ENCODE data around the gene IKZF2. TPM values are rescaled to one million over a fixed set of nuclear protein-coding genes. Genes with fewer than 3 reads are reported as not detected.

Gene IKZF2
- total RNA-seq, 4 donors from 2014 or later = 11.2 to 18.0 (median 12.9) TPM

- no peak for ATAC-seq (ENCODE audit: low FRiP score)
- TF ChIP-seq CTCF (IDR thresholded peaks at IDR 0.05) = no peak
- DNase-seq (ENCODE audit: low spot score) = no peak
Measured at GRCh38 chr2:212984129-212984528, 167.3 kb downstream of the IKZF2 start.

- TF ChIP-seq CTCF (IDR thresholded peaks at IDR 0.05) = no peak
- ATAC-seq (ENCODE audit: low FRiP score) = no peak
- DNase-seq (ENCODE audit: low spot score) = no peak
Measured at GRCh38 chr2:212979799-212980198, 171.6 kb downstream of the IKZF2 start.

GRCh38 chr2:212979046-212979612 lies 172.3 kb downstream of the IKZF2 start:
- no peak for TF ChIP-seq CTCF (IDR thresholded peaks at IDR 0.05)
- ATAC-seq (ENCODE audit: low FRiP score) = no peak
- no peak for DNase-seq (ENCODE audit: low spot score)

- ATAC-seq (ENCODE audit: low FRiP score) (no peak), DNase-seq (ENCODE audit: low spot score) (no peak)
- no peak for TF ChIP-seq CTCF (IDR thresholded peaks at IDR 0.05)
Measured at GRCh38 chr2:212977152-212977551, 174.3 kb downstream of the IKZF2 start.

GRCh38 chr2:212975333-212975732 lies 176.1 kb downstream of the IKZF2 start:
- ATAC-seq (ENCODE audit: low FRiP score) (no peak), DNase-seq (ENCODE audit: low spot score) (no peak)
- TF ChIP-seq CTCF (IDR thresholded peaks at IDR 0.05) = no peak

- TF ChIP-seq CTCF (IDR thresholded peaks at IDR 0.05) = no peak
- ATAC-seq (ENCODE audit: low FRiP score) = peak; percentile 83
- no peak for DNase-seq (ENCODE audit: low spot score)
Measured at GRCh38 chr2:212974692-212975091, 176.7 kb downstream of the IKZF2 start.

GRCh38 chr2:212973347-212973746 lies 178.1 kb downstream of the IKZF2 start:
- TF ChIP-seq CTCF (IDR thresholded peaks at IDR 0.05) = no peak
- no peak for DNase-seq (ENCODE audit: low spot score)
- ATAC-seq (ENCODE audit: low FRiP score) = no peak
